ENCODE data around the gene UPK1A.

Gene UPK1A

DNA sequence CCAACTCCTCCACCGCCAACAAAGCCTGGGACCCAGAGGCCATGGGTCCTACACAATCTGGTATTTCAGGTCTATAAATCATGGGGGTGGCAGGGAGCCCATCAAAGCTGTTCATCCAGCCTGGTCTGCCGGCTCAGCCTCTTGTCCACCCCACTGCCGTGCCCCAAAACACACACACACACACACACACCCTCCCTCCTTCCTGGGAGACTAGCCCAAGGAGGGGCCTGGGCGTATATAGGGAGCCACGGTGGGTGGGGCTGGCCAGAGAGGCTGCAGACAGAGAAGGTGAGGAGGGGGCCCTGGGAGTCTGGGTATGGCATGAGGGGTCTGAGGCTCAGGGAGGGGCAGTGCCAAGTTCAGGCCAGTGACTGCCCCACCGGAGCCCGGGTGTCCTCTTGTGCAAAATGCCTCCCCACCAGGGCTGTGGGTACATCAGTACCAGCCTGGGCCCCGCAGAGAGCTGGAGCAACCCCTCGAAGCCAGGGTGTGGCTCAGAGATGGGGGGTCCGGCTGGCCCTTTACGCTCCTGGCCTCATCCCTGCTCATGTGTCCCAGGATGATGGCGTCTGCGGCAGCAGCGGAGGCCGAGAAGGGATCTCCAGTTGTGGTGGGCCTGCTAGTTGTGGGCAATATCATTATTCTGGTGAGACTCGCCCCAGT lies at the start of gene UPK1A:
Gene UPK1A (plus strand): TSS at position 267 of the 663 bp plus-strand sequence. CDS start 296 bp downstream, at position 563.
- DNase-seq, result no peak

DNA sequence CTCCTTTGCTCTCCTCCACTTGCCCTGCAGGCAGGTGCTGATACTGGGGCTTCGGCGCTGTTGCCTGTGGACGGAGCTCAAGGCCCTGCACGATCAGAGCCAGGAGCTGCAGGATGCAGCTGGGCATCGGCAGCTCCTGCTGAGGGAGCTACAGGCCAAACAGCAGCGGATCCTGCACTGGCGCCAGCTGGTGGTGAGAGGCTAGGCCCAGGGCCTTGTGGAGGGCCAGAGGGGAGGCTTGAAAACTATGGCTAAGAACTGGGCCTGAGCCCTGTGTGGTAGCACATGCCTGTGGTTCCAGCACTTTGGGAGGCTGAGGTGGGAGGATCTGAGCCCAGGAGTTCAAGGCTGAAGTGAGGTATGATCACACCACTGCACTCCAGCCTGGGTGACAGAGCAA lies 47.5 kb upstream of the UPK1A start:
- DNase-seq, result no peak

DNA sequence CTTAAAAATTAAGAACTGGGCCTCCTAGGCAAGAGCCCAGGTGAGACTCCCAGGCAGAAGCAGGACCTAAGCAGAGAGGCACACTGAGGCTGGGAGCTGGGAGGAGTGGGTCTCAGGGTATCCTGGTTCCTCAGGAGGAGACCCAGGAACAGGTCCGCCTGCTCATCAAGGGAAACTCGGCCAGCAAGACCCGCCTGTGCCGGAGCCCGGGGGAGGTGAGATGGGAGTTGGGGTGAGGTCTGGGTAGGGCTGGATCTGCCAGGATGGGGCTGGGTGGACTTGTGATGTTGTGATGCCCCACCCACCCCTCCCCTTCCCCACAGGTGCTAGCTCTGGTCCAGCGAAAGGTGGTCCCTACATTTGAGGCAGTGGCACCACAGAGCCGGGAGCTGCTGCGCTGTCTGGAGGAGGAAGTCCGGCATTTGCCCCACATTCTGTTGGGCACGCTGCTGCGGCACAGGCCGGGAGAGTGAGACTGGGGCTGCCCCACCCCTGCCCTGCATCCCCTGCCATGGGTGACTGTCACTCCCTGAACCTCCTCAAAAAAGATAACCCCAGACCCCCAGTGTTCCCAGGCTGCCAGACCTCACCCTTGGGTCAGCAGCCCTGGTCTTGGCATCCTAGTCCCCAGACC lies 46.9 kb upstream of the UPK1A start:
- DNase-seq, result no peak

- no peak for DNase-seq
Observed at GRCh38 chr19:35620001-35620400, 46.3 kb upstream of the UPK1A start.

DNA sequence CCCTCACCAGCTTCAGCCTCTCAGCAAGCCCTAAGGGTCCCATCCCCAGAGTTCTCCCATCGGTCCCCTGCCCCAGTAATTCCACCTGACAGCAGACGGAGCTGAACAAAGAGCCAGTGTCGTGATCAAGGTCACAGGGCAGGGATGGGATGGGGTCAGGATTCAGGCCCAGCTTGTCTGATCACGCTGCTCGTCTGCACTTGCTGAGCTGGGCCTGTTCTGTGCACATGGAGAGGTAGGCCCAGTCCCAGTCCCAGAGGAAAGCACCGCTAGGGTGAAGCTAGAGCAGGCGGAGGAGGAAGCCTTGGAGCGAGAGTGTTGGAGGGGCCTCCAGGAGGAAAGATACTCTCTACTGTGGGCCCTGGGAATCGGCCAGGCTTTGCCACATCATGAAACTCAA lies 44.6 kb upstream of the UPK1A start:
- no peak for DNase-seq

GRCh38 chr19:35622750-35623149 lies 43.6 kb upstream of the UPK1A start:
- DNase-seq, result no peak

DNA sequence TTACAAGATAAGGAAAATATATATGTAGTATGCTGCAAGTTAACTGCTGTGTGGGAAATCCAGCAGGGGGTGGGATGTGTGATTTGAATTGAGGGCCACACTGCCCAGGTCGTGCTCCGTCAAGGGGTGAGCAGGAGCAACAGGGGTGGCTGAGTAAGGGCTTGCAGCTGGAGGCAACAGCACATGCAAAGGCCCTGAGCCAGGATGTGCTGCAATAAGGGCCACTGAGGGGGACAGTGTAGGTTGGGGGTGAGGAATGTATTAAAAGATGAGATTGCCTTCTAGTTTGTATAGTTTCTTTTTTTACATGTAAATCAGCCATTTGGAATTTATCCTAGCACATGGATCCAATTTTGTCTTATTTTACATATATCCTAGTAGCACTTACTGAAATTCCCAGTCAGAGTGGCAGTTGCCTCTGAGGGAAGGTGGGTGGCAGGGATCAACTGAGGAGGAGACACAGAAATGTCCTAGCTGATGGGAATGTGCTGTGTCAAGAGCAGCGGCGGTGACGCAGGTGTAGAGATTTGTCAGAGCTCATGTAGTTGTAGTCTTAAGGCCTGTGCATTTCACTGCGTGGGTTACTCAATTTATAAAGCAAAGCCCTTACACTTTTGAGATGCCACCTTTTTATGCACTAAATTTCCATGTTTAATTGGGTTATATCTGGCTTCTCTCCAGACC lies 42.8 kb upstream of the UPK1A start:
- DNase-seq, result no peak

GRCh38 chr19:35628264-35628564 lies 38.1 kb upstream of the UPK1A start:
- DNase-seq, result no peak

GRCh38 chr19:35628565-35629331 lies 37.6 kb upstream of the UPK1A start, which contains the start of gene RBM42:
Gene RBM42, plus strand, starts transcription at chr19:35629036. Its CDS starts 118 bp downstream, at chr19:35629154.
- DNase-seq, result peak; percentile 98

DNA sequence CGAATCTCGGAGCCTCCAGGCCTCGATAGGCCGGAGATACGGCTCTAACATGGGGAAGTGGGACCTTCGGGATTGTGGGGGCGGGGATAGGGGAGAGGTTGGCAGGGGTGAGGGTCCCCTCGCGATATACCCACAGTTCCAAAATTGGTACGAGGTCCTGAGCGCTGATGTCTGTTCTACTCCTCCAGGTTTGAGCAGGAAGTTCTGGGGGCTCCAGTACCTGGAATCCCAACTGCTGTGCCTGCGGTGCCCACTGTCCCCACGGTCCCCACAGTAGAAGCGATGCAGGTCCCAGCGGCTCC lies 37.0 kb upstream of the UPK1A start:
- DNase-seq, result no peak

GRCh38 chr19:35633727-35634440 lies 32.4 kb upstream of the UPK1A start:
- no peak for DNase-seq

DNA sequence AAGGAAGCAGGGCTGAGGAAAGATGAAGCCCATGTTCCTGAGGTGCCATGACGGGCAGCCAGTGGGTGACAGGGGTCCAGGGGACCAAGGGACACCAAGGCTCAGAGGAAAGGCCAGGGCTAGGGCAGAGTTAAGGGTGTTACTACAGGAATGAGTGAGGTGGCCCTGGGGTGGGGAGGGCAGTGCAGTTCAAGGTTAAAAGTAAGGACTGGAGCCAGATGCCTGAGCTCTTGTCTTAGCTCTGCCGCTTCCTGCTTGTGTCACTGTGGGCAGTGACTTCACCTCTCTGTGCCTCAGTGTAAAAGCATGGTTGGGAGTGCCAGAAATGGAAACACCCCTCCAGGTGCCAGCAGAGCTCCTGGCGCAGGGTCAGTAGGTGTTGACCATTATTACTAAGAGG lies 29.7 kb upstream of the UPK1A start:
- no peak for DNase-seq

DNA sequence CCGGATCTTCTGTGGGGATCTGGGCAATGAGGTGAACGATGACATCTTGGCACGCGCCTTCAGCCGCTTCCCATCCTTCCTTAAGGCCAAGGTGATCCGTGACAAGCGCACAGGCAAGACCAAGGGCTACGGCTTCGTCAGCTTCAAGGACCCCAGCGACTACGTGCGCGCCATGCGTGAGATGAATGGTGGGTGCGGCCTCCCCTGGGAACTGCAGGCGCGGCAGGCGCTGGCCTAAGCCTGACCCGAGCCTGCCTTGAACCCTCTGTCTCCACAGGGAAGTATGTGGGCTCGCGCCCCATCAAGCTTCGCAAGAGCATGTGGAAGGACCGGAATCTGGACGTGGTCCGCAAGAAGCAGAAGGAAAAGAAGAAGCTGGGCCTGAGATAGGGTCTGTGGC lies 29.2 kb upstream of the UPK1A start:
- no peak for DNase-seq

DNA sequence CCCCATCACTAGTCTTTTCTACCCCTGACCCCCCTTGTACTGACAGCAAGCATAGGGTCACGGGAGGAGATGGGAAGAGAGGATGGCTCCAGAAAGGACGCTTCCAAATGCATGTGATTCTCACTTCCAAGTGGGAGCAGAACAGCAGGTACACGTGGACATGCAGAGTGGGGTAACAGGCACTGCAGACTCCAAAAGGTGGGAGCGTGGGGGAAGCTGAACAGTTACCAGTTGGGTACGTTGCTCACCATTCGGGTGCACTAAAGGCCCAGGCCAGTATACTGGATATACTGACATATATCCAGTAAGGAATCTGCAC lies 27.0 kb upstream of the UPK1A start:
- no peak for DNase-seq

DNA sequence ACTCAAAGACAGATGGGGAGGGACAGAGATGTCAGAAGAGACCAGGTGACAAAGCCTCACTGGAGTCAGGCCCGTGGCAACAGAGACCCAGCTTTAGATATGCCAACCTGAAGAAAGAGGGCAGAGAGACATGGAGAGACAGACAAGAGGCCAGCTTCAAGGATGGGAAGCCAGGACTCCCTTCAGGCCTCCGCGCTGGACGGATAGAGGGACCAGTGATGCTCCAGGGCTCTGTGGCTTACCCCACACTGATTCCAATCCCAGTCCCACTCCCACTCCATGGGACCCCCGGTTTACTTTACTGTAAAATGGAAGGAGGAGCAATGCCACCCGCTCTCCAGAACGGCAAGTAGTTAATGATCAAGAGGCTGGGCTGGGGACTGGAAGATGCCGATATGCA lies 26.5 kb upstream of the UPK1A start:
- DNase-seq, result no peak

DNA sequence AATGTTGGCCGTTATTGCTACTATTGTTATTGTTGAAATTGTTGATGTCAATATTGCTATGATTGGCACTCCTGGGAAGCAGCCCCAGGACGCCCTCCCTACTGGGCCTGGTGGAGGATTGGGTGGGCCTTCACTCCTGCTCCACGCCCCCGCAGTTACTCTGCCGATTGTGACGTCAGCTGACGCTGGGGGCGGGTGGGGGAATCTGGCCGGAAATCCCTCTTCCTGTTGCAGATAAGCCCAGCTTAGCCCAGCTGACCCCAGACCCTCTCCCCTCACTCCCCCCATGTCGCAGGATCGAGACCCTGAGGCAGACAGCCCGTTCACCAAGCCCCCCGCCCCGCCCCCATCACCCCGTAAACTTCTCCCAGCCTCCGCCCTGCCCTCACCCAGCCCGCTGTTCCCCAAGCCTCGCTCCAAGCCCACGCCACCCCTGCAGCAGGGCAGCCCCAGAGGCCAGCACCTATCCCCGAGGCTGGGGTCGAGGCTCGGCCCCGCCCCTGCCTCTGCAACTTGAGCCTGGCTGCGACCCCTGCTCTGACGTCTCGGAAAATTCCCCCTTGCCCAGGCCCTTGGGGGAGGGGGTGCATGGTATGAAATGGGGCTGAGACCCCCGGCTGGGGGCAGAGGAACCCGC lies 24.7 kb upstream of the UPK1A start, which contains the start of gene ETV2:
Gene ETV2 (plus strand): TSS at position 231 of the 637 bp plus-strand sequence. CDS start 716 bp downstream, outside the sequence.
- DNase-seq, result no peak

DNA sequence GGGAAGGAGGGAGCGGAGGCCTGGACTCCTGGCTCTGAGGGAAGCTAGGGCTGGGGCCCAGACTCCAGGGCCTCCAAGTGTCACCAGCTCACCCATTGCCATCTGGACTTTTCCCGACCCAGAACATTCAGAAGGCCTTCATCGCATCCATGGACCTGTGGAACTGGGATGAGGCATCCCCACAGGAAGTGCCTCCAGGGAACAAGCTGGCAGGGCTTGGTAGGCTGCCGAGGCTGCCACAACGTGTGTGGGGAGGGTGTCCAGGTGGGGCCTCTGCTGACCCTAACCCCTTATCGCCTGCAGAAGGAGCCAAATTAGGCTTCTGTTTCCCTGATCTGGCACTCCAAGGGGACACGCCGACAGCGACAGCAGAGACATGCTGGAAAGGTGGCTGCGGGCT lies 24.0 kb upstream of the UPK1A start:
- DNase-seq, result no peak

DNA sequence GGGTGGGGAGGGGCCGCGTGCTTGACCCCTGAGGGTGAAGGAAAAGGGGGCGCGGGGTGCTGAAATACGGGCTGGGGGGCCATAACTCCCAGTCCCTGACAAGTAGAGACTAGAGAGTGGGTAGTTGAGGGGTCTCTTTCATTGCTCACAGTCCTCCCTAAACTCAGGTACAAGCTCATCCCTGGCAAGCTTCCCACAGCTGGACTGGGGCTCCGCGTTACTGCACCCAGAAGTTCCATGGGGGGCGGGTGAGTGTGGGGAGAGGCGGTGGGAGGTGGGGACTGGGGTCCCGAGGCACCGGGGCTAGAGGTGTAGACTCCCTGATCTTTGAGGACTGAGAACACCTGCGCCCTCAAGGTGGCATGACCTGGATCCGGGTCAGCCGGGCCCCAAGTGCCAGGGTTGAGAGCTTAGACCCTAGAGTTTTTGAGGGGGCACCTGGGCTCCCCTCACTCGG lies 23.5 kb upstream of the UPK1A start:
- no peak for DNase-seq

DNA sequence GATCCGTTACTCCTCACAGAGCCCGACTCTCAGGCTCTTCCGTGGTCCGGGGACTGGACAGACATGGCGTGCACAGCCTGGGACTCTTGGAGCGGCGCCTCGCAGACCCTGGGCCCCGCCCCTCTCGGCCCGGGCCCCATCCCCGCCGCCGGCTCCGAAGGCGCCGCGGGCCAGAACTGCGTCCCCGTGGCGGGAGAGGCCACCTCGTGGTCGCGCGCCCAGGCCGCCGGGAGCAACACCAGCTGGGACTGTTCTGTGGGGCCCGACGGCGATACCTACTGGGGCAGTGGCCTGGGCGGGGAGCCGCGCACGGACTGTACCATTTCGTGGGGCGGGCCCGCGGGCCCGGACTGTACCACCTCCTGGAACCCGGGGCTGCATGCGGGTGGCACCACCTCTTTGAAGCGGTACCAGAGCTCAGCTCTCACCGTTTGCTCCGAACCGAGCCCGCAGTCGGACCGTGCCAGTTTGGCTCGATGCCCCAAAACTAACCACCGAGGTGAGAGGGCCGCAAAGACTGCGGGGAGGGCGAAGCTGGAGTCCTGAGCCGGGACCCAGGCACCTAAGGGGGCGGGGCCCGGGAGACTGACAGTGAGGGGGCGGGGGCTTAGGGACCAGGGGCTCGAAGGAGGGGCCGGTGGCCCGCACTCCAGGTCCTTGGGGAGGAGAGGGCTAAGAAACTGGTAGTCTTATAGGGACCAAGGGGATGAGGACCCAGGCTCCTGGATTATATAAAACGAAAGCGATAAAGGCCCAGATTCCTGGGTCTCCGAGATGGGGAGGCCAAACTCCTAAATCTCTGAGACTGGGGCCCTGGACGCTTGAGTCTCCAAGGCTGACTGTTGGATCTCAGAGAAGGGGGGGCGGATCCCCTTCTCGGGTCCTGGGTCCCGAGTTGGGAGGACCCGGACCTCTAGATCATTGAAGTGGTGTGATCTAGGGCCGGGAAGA lies 22.8 kb upstream of the UPK1A start:
- peak; percentile 69 for DNase-seq

DNA sequence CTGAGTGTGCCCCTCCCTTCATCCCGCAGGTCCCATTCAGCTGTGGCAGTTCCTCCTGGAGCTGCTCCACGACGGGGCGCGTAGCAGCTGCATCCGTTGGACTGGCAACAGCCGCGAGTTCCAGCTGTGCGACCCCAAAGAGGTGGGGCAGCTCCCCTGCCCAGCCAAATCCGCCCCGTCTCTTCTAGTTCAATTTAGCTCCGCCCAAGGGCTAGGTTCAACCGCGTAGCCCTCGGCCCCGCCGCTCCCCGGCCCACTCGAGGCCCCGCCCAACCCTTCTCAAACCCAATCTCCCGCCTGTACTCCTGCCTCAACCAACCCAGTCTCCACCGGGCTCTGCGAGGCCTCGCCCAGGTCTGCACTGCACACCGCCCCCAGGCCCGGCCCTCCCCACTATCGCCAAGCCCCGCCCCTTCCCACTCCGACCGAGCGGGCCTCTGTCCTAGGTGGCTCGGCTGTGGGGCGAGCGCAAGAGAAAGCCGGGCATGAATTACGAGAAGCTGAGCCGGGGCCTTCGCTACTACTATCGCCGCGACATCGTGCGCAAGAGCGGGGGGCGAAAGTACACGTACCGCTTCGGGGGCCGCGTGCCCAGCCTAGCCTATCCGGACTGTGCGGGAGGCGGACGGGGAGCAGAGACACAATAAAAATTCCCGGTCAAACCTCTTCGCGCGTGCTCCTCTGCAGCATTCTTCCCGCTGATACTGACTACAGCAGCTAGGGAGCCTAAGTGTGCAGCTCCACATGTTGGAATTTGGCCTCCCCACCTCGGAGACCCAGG lies 21.9 kb upstream of the UPK1A start:
- peak; percentile 96 for DNase-seq
